Adrenal gland (tissue), 19 donors: ENCODE measurements around the gene ALDH6A1. TPM values are rescaled to one million over a fixed set of nuclear protein-coding genes. Genes with fewer than 3 reads are reported as not detected.
"Not testable (repeated sequence)": the region's sequence is repeated elsewhere in the genome, so short reads cannot be mapped to it uniquely, and the experiment has no call there.

ENCODE experiments used
- DNase-seq, 7 donors: peaks; one replicate each; pipeline ENCODE4 v3.0.0-alpha.2; 2019 to 2020
- H3K27ac ChIP-seq, 5 donors: fragments of 200-600 bp; sonication (generic) in 4 of 5; 1 replicate in 3 of 5; 2 replicates in 2 of 5; pipeline versions ENCODE4 v1.5.1 to v1.8.0; 2016 to 2020; ENCODE audit warnings: mild to moderate bottlenecking in 1 of 5
- H3K27me3 ChIP-seq: fragments of 200-600 bp; 2 replicates; pipeline ENCODE4 v1.8.0; 2021
- H3K36me3 ChIP-seq, 2 donors: fragments of 200-600 bp; replicated peaks in 1 of 2; 1 replicate in 1 of 2; 2 replicates in 1 of 2; pipeline versions ENCODE4 v1.5.1 to v1.8.0; 2018 to 2022
- H3K4me1 ChIP-seq, 2 donors: fragments of 200-600 bp; replicated peaks in 1 of 2; 1 replicate in 1 of 2; 2 replicates in 1 of 2; pipeline versions ENCODE4 v1.5.1 to v1.8.0; 2018 to 2021
- H3K4me3 ChIP-seq, 4 donors: fragments of 200-600 bp; sonication (generic) in 3 of 4; one replicate each; pipeline ENCODE4 v1.5.1; 2016 to 2018
- H3K9me3 ChIP-seq, 3 donors: fragments of 200-600 bp; sonication (generic) in 1 of 3; replicated peaks in 1 of 3; 1 replicate in 2 of 3; 2 replicates in 1 of 3; pipeline versions ENCODE4 v1.5.1 to v1.8.0; 2016 to 2021
- CTCF ChIP-seq, 6 experiments: fragments of 450-650 bp in 4 of 6; fragments of 200-600 bp in 2 of 6; sonication (generic) in 1 of 6; IDR thresholded peaks; 1 replicate in 5 of 6; 2 replicates in 1 of 6; pipeline versions ENCODE4 v1.5.1 to v1.8.0; 2016 to 2021; ENCODE audit warnings: antibody characterized with exemption in 6 of 6, mild to moderate bottlenecking in 2 of 6, moderate library complexity in 1 of 6
- POLR2A ChIP-seq, 2 donors: fragments of 450-650 bp; IDR thresholded peaks; one replicate each; pipeline ENCODE4 v1.6.1; 2017; ENCODE audit warnings: antibody characterized with exemption in 2 of 2, mild to moderate bottlenecking in 2 of 2, moderate library complexity in 1 of 2
- WGBS, 4 donors: extraction: QIAGEN DNeasy Blood & Tissue Kit in 2 of 4; methylation state at CpG; one replicate each; pipeline versions ENCODE4 v1.1.5 to v1.1.7; 2013 to 2017; 5-methylcytosine and 5-hydroxymethylcytosine counted together
- intact Hi-C, 2 donors: fragments of 100-400 bp; cut with DNase I; formaldehyde crosslinking; loops; one replicate each; pipeline versions ENCODE4 v1.14.1 to v1.15.0; 2022 to 2023
- long read RNA-seq, 10 donors: library from polyadenylated mRNA in 3 of 10; unstranded in 2 of 10; stranded (forward) in 1 of 10; transcript quantifications; one replicate each; pipeline ENCODE4 v2.0.0 and lab custom pipeline, GENCODE V29; 2021 to 2026
- polyA plus RNA-seq, 3 donors: library from polyadenylated mRNA; stranded (reverse); fragments of 200-250 nt in 2 of 3; fragments of 350-450 nt in 1 of 3; fragmentation: Illumina TruSeq in 1 of 3; extraction: RNeasy Lipid Tissue Mini Kit (QIAGEN cat#74804) in 1 of 3; gene quantifications; one replicate each; pipeline ENCODE4 v1.2.3, GENCODE V29; 2013 to 2014
- total RNA-seq, 9 donors: library from RNA; depleted of rRNA in 4 of 9; stranded (reverse); fragments of >200 nt in 4 of 9; fragments of 120-200 nt in 1 of 9; fragmentation: NEBNext Ultra II Directional in 1 of 9; extraction: Animal tissue kit (Norgen Biotek cat#: 25700) in 1 of 9; gene quantifications; one replicate each; pipeline versions ENCODE4 v1.1.0 to v1.2.4, GENCODE V29; 2013 to 2023
- donor health status: healthy with polysubstance abuse.
- donor health status: Bipolar disorder and iron deficiency.
- donor health status: DM: yes; HTN: yes; CAD: no.
- donor health status: DM: no; HTN: no; CAD: no.
- donor health status: DM: no; HTN: no; CAD: no.
- donor health status: DM: yes; HTN: yes; CAD: no.

Gene ALDH6A1
- total RNA-seq (10 to 100 TPM; 21.5 to 68.9 (median 37.4) TPM), polyA plus RNA-seq (10 to 100 TPM in 1 of 3 donors, 1 to 10 TPM in 2; 5.9 to 27.8 (median 8.3) TPM)
- long read RNA-seq, donor 1, full-length matches to known transcripts, result 2 of 2 reads
- long read RNA-seq, donor 1, partial matches to known transcripts, result 0 of 2 reads
- long read RNA-seq, donor 1, other reads (novel, unspliced or antisense), result 0 of 2 reads
- long read RNA-seq, donor 2, full-length matches to known transcripts, result 5 of 5 reads
- long read RNA-seq, donor 2, partial matches to known transcripts, result 0 of 5 reads
- long read RNA-seq, donor 2, other reads (novel, unspliced or antisense), result 0 of 5 reads
- long read RNA-seq, donor 3, partial matches to known transcripts, result 0 of 1 reads
- long read RNA-seq, donor 3, other reads (novel, unspliced or antisense), result 0 of 1 reads
- long read RNA-seq, donor 4, full-length matches to known transcripts, result 26 of 46 reads
- long read RNA-seq, donor 4, partial matches to known transcripts, result 2 of 46 reads
- long read RNA-seq, donor 4, other reads (novel, unspliced or antisense), result 18 of 46 reads
- long read RNA-seq, donor 5, full-length matches to known transcripts, result 82 of 93 reads
- long read RNA-seq, donor 5, partial matches to known transcripts, result 0 of 93 reads
- long read RNA-seq, donor 5, other reads (novel, unspliced or antisense), result 11 of 93 reads
- long read RNA-seq, donor 6, full-length matches to known transcripts, result 9 of 25 reads
- long read RNA-seq, donor 6, partial matches to known transcripts, result 2 of 25 reads
- long read RNA-seq, donor 6, other reads (novel, unspliced or antisense), result 14 of 25 reads
- long read RNA-seq, donor 7, full-length matches to known transcripts, result 2 of 2 reads
- long read RNA-seq, donor 7, partial matches to known transcripts, result 0 of 2 reads
- long read RNA-seq, donor 7, other reads (novel, unspliced or antisense), result 0 of 2 reads
- long read RNA-seq, donor 8, full-length matches to known transcripts, result 8 of 8 reads
- long read RNA-seq, donor 8, partial matches to known transcripts, result 0 of 8 reads
- long read RNA-seq, donor 8, other reads (novel, unspliced or antisense), result 0 of 8 reads
- long read RNA-seq, donor 9, full-length matches to known transcripts, result 5 of 5 reads
- long read RNA-seq, donor 9, partial matches to known transcripts, result 0 of 5 reads
- long read RNA-seq, donor 9, other reads (novel, unspliced or antisense), result 0 of 5 reads
- long read RNA-seq, donor 10, full-length matches to known transcripts, result 3 of 3 reads
- long read RNA-seq, donor 10, partial matches to known transcripts, result 0 of 3 reads
- long read RNA-seq, donor 10, other reads (novel, unspliced or antisense), result 0 of 3 reads

GRCh38 chr14:74084277-74085046 lies at the start of gene ALDH6A1, which contains the start of gene LIN52:
ALDH6A1 (minus strand) TSS chr14:74084453; CDS start chr14:74084394, 59 bp downstream.
LIN52 (plus strand) TSS chr14:74084956; CDS start chr14:74084975, 19 bp downstream.
- H3K4me3 ChIP-seq, result peak within 1 kb of the TSS; percentile 51 to 75 (median 75)
- no peaks in the 10 kb centered on the region for H3K36me3 ChIP-seq
- TF ChIP-seq CTCF (IDR thresholded peaks at IDR 0.05) (peak in 2 of 6 experiments; percentile 17 to 27), POLR2A (IDR thresholded peaks at IDR 0.05) (peak; percentile 49 to 90)
- peak; percentile 99 to 100 (median 100) for DNase-seq
- 0 to 1% (median 0%) methylated on average over 17 to 46 of the region's 46 CpGs for WGBS, 4 donors
- H3K27ac ChIP-seq, result peak within 1 kb of the TSS; percentile 52 to 84 (median 72)
- intact Hi-C loops, result no loop called here
- H3K4me1 ChIP-seq, result peaks cover 10 to 23% of the 10 kb centered on the region in 2 donors
- no peaks in the 10 kb centered on the region for H3K9me3 ChIP-seq
- H3K27me3 ChIP-seq, result no peaks in the 10 kb centered on the region

- WGBS, 4 donors, result 92 to 100% (median 97%) methylated on average over 1 of the region's 1 CpG
- Histone ChIP-seq H3K4me1 (no peaks in the 10 kb centered on the region), H3K27me3 (no peaks in the 10 kb centered on the region), H3K36me3 (no peaks in the 10 kb centered on the region), H3K4me3 (no peak overlapping the region), H3K27ac (no peak overlapping the region), H3K9me3 (no peaks in the 10 kb centered on the region)
- DNase-seq, result no peak
- no peak for TF ChIP-seq CTCF (IDR thresholded peaks at IDR 0.05)
- no peak for TF ChIP-seq POLR2A (IDR thresholded peaks at IDR 0.05)
- intact Hi-C loops, result no loop called here
These were observed 43.4 kb upstream of the ALDH6A1 start for GRCh38 chr14:74127634-74128033.

- WGBS, 4 donors, result 97 to 100% (median 99%) methylated on average over 1 of the region's 1 CpG
These were observed 42.2 kb upstream of the ALDH6A1 start for GRCh38 chr14:74126315-74127013.

GRCh38 chr14:74125487-74125886 lies 41.2 kb upstream of the ALDH6A1 start:
- H3K4me3 ChIP-seq, DNase-seq: not testable (repeated sequence)
- WGBS, 4 donors, result 74 to 97% (median 84%) methylated on average over 4 to 5 of the region's 5 CpGs

More at GRCh38 chr14:74126315-74127013, 42.2 kb upstream of the ALDH6A1 start:
- no peak for DNase-seq
- H3K4me3 ChIP-seq, result no peak overlapping the region
- H3K36me3 ChIP-seq, result no peaks in the 10 kb centered on the region
- no peaks in the 10 kb centered on the region for H3K27me3 ChIP-seq
- no peak overlapping the region for H3K27ac ChIP-seq
- no peaks in the 10 kb centered on the region for H3K4me1 ChIP-seq
- no peaks in the 10 kb centered on the region for H3K9me3 ChIP-seq
- TF ChIP-seq CTCF (IDR thresholded peaks at IDR 0.05), result no peak
- TF ChIP-seq POLR2A (IDR thresholded peaks at IDR 0.05), result no peak
- intact Hi-C loops, result no loop called here

More at GRCh38 chr14:74125487-74125886, 41.2 kb upstream of the ALDH6A1 start:
- H3K27ac ChIP-seq, H3K27me3 ChIP-seq, H3K4me1 ChIP-seq, H3K9me3 ChIP-seq, intact Hi-C loops, H3K36me3 ChIP-seq: not testable (repeated sequence)
